ENCODE data around the gene STAT5B.
"Not testable (repeated sequence)": the region's sequence is repeated elsewhere in the genome, so short reads cannot be mapped to it uniquely, and the experiment has no call there.

STAT5B gene

DNA sequence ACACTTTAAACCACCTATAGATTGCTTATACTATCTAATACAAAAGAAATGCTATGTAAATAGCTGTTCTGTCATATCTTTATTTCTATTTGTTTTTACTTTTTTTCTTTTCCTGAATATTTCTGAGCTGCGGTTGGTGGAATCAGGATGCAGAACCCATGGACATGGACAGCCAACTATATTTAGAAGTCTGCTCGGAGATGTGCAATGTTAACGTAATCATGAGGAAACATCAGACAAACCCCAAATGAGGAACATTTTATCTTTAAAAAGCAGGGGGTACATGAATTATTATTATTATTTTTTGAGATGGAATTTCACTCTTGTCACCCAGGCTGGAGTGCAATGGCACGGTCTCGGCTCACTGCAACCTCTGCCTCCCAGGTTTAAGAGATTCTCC, 50.5 kb downstream of the STAT5B start:
- no peak for DNase-seq

DNA sequence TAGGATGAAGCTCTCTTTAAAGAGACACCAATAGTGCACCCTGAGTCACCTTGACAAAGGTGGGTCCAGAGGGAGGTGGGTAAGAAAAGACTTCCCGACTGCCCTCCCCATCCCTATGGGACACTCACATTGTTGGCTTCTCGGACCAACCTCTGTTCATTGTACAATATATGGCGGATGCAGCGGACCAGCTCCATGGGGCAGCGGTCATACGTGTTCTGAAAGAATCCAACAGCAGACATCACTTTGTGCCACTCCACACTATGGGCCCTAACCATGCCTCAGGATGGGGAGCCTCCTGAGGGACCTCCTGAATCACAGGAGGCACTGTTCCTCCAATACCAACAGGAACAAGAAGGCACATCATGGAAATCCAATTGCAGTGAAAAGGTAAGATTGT, 51.5 kb downstream of the STAT5B start:
- DNase-seq, result no peak

DNA sequence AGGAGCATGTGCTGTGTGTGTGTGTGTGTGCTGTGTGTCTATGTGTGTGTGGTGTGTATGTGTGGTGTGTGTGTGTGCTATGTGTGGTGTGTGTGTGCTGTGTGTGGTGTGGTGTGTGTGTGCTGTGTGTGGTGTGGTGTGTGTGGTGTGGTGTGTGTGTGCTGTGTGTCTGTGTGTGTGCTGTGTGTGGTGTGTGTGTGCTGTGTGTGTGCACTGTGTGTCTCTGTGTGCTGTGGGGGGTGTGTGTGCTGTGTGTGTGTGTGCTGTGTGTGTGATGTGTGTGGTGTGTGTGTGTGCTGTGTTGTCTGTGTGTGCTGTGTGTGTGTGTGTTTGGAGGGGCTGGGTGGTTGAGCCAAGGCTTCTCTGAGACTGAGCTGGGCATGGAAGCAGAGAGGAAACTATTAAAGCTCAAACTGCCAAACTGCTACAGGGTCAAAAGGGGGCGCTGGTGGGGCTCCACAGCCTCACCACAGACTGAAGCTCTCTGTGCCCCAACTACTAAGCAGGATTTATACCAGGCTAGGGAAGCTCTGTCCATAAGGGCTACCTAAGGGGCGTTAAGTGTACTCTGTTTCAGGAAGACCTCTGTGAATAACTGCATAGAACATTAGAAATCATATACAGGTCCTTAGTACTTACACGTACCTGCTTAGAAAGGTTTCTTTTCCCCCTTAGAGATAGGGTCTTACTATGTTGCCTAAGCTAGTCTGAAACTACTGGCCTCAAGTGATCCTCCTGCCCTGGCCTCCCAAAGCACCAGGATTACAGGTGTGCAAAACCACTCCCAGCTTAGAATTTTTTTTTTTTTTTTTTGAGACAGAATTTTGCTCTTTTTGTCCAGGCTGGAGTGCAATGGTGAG, 54.1 kb downstream of the STAT5B start:
- peak; percentile 51 for DNase-seq

DNA sequence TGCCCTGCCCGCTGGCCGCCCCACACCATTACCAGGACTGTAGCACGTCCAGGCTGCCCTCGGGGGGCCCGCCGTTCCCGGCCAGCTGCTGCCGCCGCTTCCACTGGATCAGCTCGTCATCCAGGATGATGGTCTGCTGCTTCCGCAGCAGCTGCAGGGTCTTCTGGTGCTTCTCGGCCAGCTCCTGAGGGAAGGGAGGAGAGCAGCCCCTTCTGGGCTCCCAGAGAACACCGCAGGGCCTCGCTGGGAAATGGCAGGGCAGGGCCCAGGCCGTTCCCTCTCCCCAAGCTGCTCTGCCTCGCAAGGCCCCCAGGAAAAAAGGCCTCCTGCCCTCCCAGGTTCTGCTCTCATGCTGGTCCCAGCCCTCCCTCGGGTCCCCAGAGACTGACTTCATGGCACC, 56.9 kb downstream of the STAT5B start:
- DNase-seq, result not testable (repeated sequence)

DNA sequence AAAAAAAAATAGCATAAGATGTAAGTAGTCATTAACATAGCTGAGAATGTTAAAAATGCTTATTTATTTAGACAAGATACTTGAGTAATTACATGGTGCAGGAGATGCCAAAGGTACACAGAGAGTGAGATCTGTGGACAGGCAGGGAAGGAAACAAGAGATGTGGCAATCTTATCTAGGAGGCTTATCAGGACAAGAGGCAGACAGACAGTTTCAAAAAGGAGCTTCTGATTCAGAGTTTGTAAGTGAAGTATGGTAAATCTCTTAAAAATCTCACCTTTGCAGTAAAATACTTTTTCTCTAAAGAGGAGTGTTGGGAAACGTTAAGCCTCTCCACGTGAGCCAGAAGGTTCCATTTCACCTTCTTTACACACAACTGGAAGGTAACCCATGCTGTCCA, 62.0 kb downstream of the STAT5B start:
- no peak for DNase-seq

DNA sequence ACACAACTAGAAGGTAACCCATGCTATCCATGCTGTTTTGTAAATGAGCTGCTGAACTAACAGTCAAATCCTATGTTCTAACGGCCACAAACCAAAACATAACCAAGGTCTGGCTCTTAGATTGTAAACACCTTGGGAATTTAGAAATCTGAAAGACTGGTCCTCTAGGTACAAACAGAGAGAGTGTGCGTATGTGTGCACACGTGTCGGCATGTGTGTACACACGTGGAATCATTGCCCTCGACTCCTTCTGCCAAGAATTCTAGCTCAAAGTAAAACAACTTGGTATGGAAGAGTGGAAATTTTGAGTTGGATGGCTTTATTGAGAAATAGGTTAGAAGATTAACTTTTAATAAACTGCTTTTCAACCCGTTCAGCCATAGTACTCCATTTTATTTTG, 63.8 kb downstream of the STAT5B start:
- DNase-seq, result no peak

DNA sequence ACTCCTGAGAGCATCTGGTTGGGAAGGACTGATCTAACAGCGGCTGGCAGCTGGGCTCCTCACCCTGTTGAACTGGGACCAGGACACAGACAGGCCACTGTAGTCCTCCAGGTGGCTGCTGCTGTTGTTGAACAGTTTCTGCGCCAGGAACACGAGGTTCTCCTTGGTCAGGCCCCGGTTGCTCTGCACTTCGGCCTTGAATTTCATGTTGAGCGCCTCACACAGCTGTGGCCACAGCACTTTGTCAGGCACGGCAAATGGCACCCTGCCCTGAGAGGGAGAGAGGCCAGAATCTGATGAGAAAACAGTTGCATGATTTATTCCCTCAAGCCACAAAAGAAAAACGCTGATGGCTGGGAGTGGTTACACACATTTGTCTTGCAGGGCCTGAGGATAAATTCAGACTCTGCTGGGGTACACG, 64.3 kb downstream of the STAT5B start:
- not testable (repeated sequence) for DNase-seq

DNA sequence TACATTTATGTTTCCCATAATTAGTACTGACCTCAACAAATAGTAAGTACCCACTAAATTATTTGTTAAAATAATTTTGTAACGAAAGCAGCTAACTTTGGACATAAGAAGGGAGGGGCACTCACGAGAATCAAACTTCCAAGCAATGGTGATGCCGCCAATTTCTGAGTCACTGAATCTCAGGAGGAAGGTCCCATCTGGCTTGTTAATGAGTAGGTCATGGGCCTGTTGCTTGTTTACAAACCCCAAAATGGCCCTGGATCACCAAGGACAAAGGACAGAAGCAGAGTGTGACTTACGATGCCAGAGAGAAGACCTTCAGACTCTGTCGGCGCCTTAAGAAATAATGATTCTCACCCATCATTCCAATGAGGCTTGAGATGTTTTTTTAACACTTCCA, 66.1 kb downstream of the STAT5B start:
- DNase-seq, result no peak

DNA sequence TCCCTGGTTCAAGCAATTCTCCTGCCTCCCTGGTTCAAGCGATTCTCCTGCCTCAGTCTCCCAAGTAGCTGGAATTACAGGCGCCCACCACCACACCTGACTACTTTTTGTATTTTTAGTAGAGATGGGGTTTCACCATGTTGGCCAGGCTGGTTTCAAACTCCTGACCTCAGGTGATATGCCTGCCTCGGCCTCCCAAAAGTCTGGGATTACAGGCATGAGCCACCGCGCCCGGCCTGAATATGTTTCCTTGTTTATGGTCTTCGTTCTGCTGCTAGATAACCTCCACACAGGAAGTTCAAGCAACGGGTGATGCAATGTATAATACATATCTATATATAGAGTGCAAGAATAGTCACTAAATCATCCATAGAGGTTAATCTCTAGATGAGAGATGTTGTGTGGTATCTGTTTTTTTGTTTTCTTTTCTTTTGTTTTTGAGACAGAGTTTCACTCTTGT, 70.0 kb downstream of the STAT5B start:
- DNase-seq, result not testable (repeated sequence)

DNA sequence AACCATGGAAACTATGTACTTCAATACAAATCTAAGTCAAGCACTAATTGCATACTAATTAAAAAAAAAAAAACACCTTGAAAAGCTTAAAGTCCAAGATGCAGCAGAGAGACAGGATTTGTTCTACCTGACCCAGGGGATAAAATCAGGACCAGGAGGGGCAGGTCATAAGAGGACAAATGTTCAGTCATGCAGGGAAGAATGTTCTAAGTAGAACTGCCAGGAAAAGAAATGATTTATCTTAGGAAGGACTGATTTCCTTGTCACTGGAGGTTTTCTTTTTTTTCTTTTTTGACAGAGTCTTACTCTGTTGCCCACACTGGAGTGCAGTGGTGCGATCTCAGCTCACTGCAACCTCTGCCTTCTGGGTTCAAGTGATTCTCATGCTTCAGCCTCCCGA, 72.8 kb downstream of the STAT5B start:
- no peak for DNase-seq

DNA sequence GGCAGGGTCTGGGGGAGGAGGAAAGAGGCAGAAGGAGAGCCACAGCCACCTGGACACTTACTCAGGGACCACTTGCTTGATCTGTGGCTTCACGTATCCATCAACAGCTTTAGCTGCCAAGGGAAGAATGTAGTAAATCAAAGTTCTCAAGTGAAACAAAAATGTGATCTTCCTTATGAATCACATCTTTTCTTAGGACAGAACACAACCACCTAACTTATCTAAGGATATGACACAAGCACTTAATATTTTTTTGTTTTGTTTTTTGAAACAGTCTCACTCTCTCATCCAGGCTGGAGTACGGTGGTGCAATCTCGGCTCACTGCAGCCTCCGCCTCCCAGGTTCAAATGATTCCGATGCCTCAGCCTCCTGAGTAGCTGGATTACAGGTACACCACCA, 73.5 kb downstream of the STAT5B start:
- DNase-seq, result no peak

DNA sequence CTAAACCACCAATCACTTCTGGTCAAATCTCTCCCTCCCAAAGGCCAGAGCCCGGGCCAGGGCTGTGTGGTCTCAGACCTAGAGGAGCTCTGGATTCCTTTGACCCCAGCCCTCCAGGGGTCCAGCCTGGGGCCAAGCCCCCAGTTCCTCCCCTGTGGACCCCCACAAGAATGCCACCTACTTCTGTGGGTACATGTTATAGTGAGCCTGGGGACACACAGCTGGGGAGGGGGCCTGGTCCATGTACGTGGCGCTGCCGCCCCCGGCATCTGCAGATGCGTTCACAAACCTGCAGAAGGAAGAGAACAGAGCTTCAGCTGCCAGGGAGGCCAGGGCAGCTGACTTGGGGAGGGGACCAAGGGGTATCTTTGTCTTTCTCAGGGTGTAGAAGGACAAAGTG, 74.0 kb downstream of the STAT5B start:
- DNase-seq, result no peak

DNA sequence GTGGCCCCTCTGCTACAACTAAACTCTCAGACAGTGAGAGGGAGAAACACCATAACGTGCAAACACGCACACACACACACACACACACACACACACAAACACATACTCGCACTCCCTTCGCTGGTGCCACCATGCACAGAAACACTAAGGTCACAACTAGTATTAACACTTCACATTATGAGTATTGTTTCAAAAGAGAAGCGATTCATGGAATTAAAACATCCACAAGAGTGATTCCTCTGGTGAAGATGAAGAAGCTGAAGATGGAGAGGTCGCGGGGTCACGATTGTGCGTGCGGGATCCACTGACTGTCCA, 74.8 kb downstream of the STAT5B start:
- DNase-seq, result no peak

DNA sequence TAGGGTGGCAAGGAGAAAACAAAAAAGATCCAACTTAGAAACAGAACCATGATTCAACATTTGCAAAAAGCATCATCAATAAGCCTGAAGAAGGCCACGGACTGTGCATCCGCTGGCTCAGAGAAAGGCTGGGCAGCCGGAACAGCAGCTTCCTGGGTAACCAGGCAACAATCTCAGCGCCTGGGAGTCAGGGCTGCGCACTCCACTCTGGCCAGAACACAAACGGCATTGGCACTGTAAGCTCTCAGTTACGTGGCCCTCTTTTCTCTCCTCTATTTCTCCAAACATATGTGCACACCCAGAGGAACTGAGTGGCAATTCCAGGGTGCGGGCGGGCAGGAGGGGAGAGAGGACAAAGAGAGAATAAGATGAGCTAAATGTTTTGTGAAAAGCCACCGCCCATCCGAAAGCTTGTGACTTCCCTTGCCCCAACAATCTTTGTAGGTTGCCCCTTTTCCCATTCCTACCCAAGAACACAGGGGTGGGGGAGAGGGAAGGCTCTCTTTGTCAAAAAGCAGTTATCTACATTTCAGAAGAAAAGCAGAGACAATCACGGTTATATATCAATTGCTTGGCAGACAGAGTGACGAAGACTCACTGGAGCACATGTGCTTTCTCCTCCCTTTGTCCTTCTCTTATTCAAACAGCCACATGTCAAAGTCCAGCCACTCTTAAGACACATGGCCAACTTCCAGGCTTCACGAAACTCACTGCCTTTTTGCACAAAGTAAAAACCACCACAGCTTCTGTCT, 75.3 kb downstream of the STAT5B start:
- no peak for DNase-seq

DNA sequence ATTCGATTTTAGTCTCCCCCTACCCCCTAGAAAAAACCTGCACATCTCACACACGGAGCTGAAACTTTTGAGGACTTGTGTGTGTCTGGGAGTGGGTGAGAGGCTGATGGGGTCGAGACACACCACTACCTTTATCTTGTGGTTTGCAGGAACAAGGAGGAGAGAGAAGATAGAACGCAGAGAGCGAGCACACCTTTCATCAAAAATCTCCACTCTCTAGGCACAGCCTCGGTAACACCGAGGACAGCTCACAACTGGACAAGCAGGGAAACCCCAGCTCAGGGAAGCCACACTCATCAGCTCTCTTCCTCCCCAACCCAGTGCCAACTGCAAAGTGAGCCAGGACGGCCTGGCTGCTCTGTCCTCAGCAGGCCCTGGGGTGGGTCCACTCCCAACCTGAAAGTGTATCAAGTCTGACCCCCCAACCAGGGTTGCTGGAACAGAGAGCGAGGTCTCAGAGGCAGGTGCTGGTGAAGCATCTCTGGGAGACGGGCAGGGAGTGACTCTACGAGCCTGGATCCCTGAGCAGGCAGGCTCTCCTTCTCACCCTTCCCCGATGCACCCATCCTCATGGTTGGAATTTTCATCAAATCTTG, 76.7 kb downstream of the STAT5B start:
- no peak for DNase-seq

DNA sequence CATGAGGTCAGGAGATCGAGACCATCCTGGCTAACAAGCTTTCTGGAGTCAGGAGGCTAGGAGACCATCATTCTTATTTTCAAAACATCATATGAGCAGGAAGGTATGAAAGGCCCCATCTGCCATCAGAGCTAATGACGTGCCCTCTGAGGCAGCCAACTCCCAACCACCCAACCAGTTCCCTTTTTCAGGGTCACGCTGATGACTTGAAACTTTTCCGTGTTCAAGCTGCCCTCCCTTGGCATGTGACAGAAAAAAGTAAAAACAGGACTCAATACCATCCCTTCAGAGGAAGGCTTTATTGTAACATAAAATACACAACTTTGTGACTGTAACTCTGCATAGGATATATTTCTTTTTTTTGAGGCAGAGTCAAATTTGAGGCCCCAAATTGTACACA, 77.3 kb downstream of the STAT5B start:
- DNase-seq, result no peak

DNA sequence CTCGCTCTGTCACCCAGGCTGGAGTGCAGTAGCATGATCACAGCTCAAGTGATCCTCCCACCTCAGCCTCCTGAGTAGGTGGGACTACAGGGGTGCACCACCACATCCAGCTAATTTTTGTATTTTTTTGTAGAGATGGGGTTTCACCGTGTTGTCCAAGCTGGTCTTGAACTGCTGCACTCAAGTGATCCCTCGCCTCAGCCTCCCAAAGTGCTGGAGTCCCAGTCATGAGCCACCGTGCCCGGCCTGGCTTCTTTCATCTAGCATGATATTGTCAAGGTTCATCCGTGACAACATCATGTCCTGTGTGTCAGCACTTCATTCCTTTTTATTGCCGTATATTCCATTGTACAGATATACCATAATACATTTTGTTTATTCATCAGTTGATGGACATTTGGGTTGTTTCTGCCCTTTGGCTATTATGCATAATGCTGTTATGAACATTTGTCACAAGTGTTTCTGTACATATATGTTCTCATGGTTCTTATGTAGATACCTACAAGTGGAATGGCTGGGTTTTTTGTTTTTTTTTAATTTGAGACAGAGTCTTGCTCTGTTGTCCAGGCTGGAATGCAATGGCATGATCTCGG, 78.5 kb downstream of the STAT5B start:
- no peak for DNase-seq

DNA sequence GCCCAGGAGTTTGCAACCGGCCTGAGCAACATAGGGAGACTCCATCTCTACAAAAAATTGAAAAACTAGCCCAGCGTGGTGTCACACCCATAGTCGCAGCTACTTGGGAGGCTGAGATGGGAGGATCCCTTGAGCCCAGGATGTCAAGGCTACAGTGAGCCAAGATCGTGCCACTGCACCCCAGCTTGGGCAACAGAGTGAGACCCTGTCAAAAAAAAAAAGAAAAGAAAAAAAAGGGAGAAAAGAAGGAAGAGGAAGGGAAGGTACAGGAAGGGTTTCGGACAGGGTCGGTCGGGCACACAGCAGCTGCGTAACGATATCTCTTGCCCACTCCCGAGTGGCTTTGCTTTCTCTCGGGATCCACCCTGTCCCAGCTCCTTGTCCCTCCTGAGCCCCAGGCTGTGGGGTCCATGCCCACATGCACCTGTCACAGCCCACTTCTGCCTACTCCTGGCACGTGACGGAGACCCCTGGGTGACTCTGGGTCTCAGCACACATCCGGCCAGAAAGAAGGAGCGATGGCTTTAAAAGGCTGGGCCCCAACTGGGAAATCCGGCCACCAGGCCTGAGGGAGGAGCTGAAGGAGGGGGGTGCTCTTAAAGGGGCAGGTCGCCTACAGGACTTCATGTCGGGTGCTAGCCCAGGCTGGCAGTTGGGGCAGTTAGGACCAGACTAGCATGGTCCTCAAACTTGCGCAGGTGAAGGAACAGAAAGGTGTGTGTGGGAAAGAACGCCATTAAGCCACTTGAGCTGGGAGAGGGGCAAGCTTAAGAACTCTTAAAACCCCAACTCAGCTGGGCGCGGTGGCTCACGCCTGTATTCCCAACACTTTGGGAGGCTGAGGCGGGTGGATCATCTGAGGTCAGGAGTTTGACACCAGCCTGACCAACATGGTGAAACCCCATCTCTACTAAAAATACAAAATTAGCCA, 82.0 kb downstream of the STAT5B start, which contains the start of gene GHDC:
Gene GHDC, minus strand, starts transcription at position 526 of the 931 bp plus-strand sequence. CDS start 913 bp downstream, outside the sequence.
- peak; percentile 70 for DNase-seq

DNA sequence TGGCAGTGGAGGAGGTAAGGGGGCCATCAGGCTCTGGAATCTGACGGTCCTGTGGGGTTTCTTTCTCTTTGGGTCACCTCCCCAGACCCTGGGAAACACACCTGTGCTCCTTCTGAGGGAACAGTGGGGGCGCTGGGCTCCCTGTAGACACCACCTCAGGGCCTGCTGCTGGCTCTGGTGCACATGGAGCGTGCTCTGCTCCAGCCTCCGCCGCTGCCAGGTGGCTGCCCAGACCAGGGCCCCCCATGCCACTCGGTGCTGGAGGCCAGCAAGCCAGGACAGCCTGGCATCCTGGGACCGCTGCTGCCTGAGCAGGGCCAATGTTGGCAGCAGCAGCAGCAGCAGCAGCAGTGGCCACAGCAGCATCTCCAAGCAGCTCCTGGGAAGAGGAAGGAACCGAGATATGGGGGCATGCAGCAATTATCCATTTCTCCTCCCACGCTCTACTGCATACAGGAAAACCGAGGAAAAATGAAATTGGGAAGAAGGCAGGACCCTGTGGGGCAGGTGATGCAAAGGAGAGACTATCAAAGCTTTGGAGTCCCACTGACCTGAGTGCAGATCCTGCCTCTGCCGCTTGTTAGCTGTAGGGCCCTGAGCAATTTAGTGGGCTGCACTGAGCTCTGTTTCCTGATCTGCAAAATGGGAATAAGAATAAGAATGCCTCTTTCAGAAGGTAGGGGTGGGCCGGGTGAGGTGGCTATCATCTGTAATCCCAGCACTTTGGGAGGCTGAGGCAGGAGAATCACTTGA, 82.8 kb downstream of the STAT5B start:
- DNase-seq, result no peak

DNA sequence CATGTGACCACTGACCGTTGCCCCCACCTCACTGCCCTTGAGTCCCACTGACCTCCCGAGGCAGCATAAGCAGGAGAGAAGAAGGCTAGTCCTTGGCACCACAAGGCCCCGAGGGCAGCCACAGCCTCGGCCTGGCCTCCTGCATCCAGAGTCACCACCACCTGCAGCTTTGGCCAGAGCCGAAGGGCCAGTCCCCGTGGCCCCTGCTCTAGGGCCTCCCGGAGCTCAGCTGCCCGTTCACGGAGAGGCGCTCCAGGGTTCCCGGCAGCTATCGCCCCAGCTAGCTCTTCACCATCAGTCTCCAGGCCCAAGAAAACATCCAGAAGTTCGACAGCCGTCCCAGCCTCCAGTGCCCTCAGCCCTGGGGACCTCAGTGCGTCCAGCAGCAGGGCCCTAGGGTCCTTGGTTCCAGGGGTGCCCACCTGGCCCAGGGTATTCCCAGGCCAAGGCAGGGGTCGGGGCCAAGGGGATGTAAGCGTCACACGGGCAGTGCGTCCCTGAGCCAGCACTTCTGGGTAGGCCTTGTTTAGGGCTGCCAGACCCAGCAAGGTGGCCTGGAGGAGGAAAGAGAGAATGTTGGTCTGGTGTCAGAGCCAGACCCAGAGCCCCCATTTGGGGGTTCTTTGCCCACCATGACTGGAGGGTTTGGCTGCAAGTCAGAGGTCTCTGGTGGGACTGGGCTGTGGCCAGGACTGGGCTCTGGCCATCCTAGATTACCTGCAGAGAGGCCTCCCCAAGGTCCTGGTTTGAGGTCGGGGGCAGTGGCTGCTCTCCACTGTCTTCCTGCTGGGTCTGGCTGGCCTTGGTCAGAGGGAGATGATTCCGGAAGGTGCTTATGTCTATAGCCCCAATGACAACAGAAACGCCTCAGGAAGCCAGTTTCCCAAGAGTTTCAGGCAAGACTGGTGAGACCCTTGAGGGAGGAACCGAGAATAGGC, 83.7 kb downstream of the STAT5B start:
- no peak for DNase-seq
